Gastroesophageal sphincter (tissue), 4 donors: ENCODE data around the gene GJA8. TPM values are rescaled to one million over a fixed set of nuclear protein-coding genes. Genes with fewer than 3 reads are reported as not detected.
"Not testable (repeated sequence)": the region's sequence is repeated elsewhere in the genome, so short reads cannot be mapped to it uniquely, and the experiment has no call there.

Source experiments
- ATAC-seq: fragments of 150-250 bp; one replicate; pipeline ENCODE4 v1.9.1; 2016; ENCODE audit warnings: mild to moderate bottlenecking, moderate library complexity
- H3K27ac ChIP-seq, 4 donors: fragments of 200-600 bp; sonication (generic) in 3 of 4; 1 replicate in 3 of 4; 2 replicates in 1 of 4; pipeline ENCODE4 v1.5.1; 2016 to 2019
- H3K27me3 ChIP-seq: fragments of 200-600 bp; sonication (generic); one replicate; pipeline ENCODE4 v1.5.1; 2019
- H3K36me3 ChIP-seq, 2 donors: fragments of 200-600 bp; sonication (generic); one replicate each; pipeline ENCODE4 v1.5.1; 2019; ENCODE audit warnings: control low read depth in 1 of 2
- H3K4me1 ChIP-seq, 3 donors: fragments of 200-600 bp; sonication (generic); 1 replicate in 2 of 3; 2 replicates in 1 of 3; pipeline ENCODE4 v1.5.1; 2016 to 2019; ENCODE audit warnings: control low read depth in 2 of 3
- H3K4me3 ChIP-seq, 2 donors: fragments of 200-600 bp; sonication (generic); one replicate each; pipeline ENCODE4 v1.5.1; 2019; ENCODE audit warnings: mild to moderate bottlenecking in 1 of 2, moderate library complexity in 1 of 2
- H3K9me3 ChIP-seq, 3 donors: fragments of 200-600 bp; sonication (generic); one replicate each; pipeline ENCODE4 v1.5.1; 2017 to 2019; ENCODE audit warnings: control low read depth in 2 of 3
- POLR2A ChIP-seq, 2 donors: fragments of 450-650 bp; IDR thresholded peaks; one replicate each; pipeline ENCODE4 v1.6.1; 2017; ENCODE audit warnings: antibody characterized with exemption in 2 of 2, mild to moderate bottlenecking in 2 of 2, moderate library complexity in 1 of 2
- POLR2AphosphoS5 ChIP-seq: sonication (generic); formaldehyde crosslinking; IDR thresholded peaks from one replicate; pipeline ENCODE4 v1.6.1; 2017; ENCODE audit warnings: antibody characterized with exemption
- WGBS, 2 donors: methylation state at CpG; one replicate each; pipeline ENCODE4 v1.1.5; 2018; ENCODE audit warnings: low coverage in 1 of 2; 5-methylcytosine and 5-hydroxymethylcytosine counted together
- total RNA-seq, 4 donors: library from RNA; depleted of rRNA; stranded (reverse); fragments of >200 nt; gene quantifications; one replicate each; pipeline ENCODE4 v1.1.0, GENCODE V29; 2016

Gene GJA8
- total RNA-seq, 4 donors from 2014 or later: not detected

DNA sequence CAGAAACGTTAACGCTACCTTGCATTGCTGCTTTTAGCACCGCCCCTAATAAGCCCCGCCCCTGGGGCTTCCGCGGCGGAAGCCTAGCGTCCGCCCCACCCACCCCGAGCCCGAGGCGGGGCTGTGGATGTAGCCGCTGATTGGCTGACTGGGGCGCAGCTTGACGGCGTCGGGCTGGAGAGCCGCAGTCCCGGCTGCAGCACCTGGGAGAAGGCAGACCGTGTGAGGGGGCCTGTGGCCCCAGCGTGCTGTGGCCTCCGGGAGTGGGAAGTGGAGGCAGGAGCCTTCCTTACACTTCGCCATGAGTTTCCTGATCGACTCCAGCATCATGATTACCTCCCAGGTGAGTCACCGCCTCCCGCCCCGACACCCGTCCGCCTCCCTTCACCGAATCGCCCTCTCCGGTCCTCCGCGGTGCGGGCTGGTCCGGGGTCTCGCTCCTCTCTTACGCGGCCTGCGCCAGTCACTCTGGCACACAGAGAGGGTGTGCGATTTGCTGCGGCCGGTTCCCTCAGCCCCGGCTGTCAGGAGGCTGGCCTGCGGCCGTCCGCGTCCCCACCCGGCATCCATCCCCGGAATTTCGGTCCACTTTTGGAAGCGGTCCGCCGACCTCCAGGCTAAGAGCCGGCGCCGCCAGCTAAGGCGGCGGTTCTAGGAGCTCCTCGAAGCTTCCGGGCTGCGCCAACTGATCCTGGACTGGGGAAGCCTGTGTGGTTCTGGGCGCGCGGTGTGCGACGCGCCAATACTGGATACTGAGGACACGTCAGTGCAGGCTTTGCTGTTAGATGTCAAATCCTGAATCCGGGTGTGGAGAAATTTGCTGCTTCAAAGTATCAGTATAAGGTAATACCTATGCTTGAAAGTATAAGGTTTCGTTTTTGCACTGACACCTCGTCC is 25.9 kb downstream of the GJA8 start, which contains the start of gene GPR89B:
TSS of gene GPR89B (plus strand) at position 185 of the 897 bp plus-strand sequence. CDS start at position 302, 117 bp downstream.
- not testable (repeated sequence) for H3K9me3 ChIP-seq, H3K36me3 ChIP-seq, H3K27me3 ChIP-seq
- H3K27ac ChIP-seq: peak within 1 kb of the TSS; percentile 57 to 93 (median 88)
- ATAC-seq: peak; percentile 99
- TF ChIP-seq POLR2A (IDR thresholded peaks at IDR 0.05) (peak; percentile 67 to 82), POLR2AphosphoS5 (peak; percentile 80)
- peak within 1 kb of the TSS; percentile 61 to 81 for H3K4me3 ChIP-seq
- WGBS, 2 donors: no CpG with 5 or more reads among the region's 72 CpGs
- H3K4me1 ChIP-seq: peaks cover 0 to 10% (median 2%) of the 10 kb centered on the region in 3 donors

DNA sequence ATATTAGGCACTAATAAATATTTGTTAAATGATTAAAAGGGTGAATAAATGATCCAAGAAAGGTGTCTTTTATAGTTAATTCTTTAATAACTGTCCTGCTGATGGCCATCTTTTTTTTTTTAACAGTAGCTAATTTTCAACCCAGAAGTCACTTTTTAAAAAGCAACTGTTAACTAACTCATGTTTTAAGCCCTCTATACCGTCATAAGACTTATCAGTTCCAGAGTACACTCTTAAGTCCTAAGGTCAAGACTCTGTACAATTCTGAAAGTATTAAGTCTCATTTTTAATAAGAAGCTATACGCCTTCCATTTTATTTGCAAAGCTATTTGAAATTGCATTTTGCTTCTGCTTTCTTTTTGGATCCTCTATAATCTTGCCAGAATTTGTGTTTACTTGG is 28.5 kb downstream of the GJA8 start:
- H3K4me1 ChIP-seq: peaks cover 0 to 10% (median 2%) of the 10 kb centered on the region in 3 donors
- not testable (repeated sequence) for H3K27me3 ChIP-seq, H3K36me3 ChIP-seq, H3K4me3 ChIP-seq, H3K9me3 ChIP-seq, H3K27ac ChIP-seq, ATAC-seq
- WGBS, 2 donors: 90 to 91% methylated on average over 2 of the region's 2 CpGs

DNA sequence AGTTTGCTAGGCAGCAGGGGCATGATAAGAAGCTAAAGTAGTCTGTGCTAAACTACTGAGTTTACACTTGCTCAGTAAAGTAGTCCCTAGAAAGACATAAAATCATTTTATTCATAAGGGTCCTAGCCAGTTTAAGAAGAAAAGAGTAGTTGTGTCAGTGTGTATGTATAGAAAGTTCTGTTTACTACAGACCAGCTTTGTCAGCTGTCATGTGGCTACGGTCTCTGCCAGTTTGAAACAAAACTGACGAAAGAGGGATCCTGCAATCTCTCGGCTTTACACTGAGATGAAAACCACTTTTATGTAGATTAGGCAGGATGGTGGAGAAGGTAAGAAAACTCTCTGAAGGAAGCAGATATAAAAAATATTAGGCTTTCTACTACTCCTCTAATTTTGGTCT is 32.7 kb downstream of the GJA8 start:
- peaks cover 0 to 15% of the 10 kb centered on the region in 2 donors for H3K36me3 ChIP-seq
- not testable (repeated sequence) for ATAC-seq, H3K9me3 ChIP-seq, H3K4me1 ChIP-seq, H3K27ac ChIP-seq, H3K4me3 ChIP-seq, H3K27me3 ChIP-seq
- WGBS, 2 donors: 60 to 89% methylated on average over 3 of the region's 3 CpGs

DNA sequence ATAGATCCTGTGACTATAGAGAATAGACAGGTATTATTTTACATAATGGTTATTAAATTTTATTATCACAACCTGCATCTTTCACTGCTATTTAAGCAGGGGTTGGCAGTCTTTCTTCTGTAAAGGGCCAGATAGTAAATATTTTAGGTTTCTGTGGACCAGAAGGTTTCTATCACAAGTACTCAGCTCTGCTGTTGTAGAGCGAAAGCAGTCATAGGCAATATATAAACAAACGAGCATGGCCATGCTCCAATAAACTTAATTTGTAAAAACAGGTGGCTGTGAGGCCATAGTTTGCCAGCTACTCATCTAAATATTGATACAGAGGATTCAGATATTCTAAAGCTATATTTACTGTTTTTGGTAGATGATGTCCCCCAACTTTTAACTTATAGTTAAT is 37.9 kb downstream of the GJA8 start:
- H3K9me3 ChIP-seq, H3K4me3 ChIP-seq, H3K27ac ChIP-seq, H3K27me3 ChIP-seq, H3K4me1 ChIP-seq, ATAC-seq: not testable (repeated sequence)
- peaks cover 0 to 15% of the 10 kb centered on the region in 2 donors for H3K36me3 ChIP-seq
- WGBS, 2 donors: 70% methylated on average over 2 of the region's 2 CpGs; no CpG with 5 or more reads in 1 of the 2 donors

DNA sequence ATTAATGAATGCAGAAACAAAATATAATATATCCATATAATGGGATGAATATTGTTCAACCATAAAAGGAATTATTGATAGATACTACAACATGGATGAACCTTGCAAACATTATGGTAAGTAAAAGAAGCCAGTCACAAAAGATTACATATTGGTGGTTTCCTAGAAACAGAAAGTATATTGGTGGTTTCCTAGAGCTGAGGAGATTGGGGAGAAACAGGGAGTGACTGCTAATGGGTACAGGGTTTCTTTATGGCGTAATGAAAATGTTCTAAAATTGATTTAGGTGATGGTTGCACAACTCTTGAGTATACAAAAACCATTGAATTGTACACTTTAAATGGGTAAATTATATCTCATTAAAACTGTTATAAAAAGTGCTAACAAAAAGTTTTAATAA is 40.0 kb downstream of the GJA8 start:
- H3K27ac ChIP-seq, ATAC-seq, H3K4me1 ChIP-seq, H3K9me3 ChIP-seq, H3K27me3 ChIP-seq, H3K4me3 ChIP-seq: not testable (repeated sequence)
- peaks cover 0 to 14% of the 10 kb centered on the region in 2 donors for H3K36me3 ChIP-seq
- whole genome bisulfite sequencing, 2 donors: no CpG with 5 or more reads among the region's 1 CpG

DNA sequence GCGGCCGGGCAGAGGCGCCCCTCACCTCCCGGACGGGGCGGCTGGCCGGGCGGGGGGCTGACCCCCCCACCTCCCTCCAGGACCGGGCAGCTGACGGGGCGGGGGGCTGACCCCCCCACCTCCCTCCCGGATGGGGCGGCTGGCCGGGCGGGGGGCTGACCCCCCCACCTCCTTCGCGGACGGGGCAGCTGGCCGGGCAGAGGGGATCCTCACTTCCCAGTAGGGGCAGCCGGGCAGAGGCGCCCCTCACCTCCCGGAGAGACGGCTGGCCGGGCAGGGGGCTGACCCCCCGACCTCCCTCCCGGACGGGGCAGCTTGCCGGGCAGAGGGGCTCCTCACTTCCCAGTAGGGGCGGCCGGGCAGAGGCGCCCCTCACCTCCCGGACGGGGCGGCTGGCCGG is 46.9 kb downstream of the GJA8 start:
- not testable (repeated sequence) for H3K4me1 ChIP-seq, H3K27me3 ChIP-seq, H3K36me3 ChIP-seq, H3K27ac ChIP-seq, H3K4me3 ChIP-seq, ATAC-seq, H3K9me3 ChIP-seq
- no CpG with 5 or more reads among the region's 35 CpGs for WGBS, 2 donors

Other genes starting within 250 kb of the GJA8 start
- gene ACP6, start 232.3 kb upstream of the GJA8 start, total RNA-seq: 10 to 100 TPM in 3 of 4 donors, 1 to 10 TPM in 1; 8.8 to 20.7 (median 13.9) TPM
- gene GJA5, start 142.2 kb upstream of the GJA8 start, total RNA-seq: 10 to 100 TPM in 2 of 4 donors, 1 to 10 TPM in 2; 3.9 to 17.4 (median 7.9) TPM
- gene GPR89B, start 25.6 kb downstream of the GJA8 start, total RNA-seq: 10 to 100 TPM in 3 of 4 donors, 1 to 10 TPM in 1; 6.0 to 25.8 (median 16.6) TPM
- gene NBPF11, start 249.5 kb downstream of the GJA8 start, total RNA-seq: 1 to 10 TPM; 5.9 to 7.3 (median 6.7) TPM